HepG2 (cell line): ENCODE measurements around the gene ACACB. TPM values are rescaled to one million over a fixed set of nuclear protein-coding genes. Genes with fewer than 3 reads are reported as not detected.
A peak's percentile ranks its signal among the peaks of the same experiment; 100 is the strongest.

Experiments
- ATAC-seq: fragments of 200-7000 bp; cut with Tn5 transposase; 3 replicates; pipeline ENCODE4 v1.9.1; 2020; ENCODE audit warnings: mild to moderate bottlenecking, moderate library complexity
- BruUV-seq: library from RNA; stranded (reverse); fragments of 400-500 nt; replicated peaks from 2 replicates; lab custom pipeline; 2021; lab: Mats Ljungman, UMichigan
- CTCF ChIA-PET: fragments of 300-600 bp; formaldehyde crosslinking; extraction: SDS; loops from one replicate; lab custom pipeline; 2021; ENCODE audit warnings: low total read pairs, inconsistent platforms, low intra/inter-chr PET ratio; lab: Yijun Ruan, JAX
- POLR2A ChIA-PET: fragments of 350-600 bp; sonication (Branson Sonifier 250); formaldehyde crosslinking; loops from one replicate; lab custom pipeline; 2020; ENCODE audit warnings: antibody characterized with exemption, inconsistent platforms; lab: Yijun Ruan, JAX
- DNase-seq: peaks from one replicate; pipeline ENCODE4 v3.0.0-alpha.2; 2015; ENCODE audit warnings: low spot score
- FAIRE-seq: peaks from 3 replicates; lab custom pipeline; 2011; peaks lifted over from hg19 to GRCh38; lab: Jason Lieb, UNC
- H2AFZ ChIP-seq: one replicate; pipeline ENCODE4 v1.6.1; 2011; ENCODE audit warnings: low read length, inconsistent platforms
- H3K27ac ChIP-seq: fragments of 300-600 bp; 3 replicates; pipeline ENCODE4 v1.8.0; 2011; ENCODE audit warnings: mixed run types, mild to moderate bottlenecking, mixed read lengths, low read length, inconsistent platforms; ENCODE audit not compliant: insufficient read depth; ENCODE audit errors: extremely low read length
- H3K27me3 ChIP-seq, 2 experiments: fragments of 200-600 bp in 1 of 2; 2 replicates in 1 of 2; 3 replicates in 1 of 2; pipeline versions ENCODE4 v1.6.0 to v1.8.0; 2011; ENCODE audit warnings: low read length in 2 of 2, mild to moderate bottlenecking in 2 of 2, moderate library complexity in 2 of 2, inconsistent platforms in 1 of 2; ENCODE audit not compliant: insufficient read depth in 2 of 2, control insufficient read depth in 1 of 2
- H3K36me3 ChIP-seq, 2 experiments: fragments of 200-600 bp in 1 of 2; replicated peaks in 1 of 2; 2 replicates in 1 of 2; 3 replicates in 1 of 2; pipeline versions ENCODE4 v1.5.1 to v1.8.0; 2011; ENCODE audit warnings: low read length in 2 of 2, inconsistent platforms in 1 of 2; ENCODE audit not compliant: insufficient read depth in 2 of 2, control insufficient read depth in 1 of 2
- H3K4me1 ChIP-seq: 2 replicates; pipeline ENCODE4 v1.5.1; 2012; ENCODE audit warnings: low read length, inconsistent platforms; ENCODE audit not compliant: insufficient read depth
- H3K4me2 ChIP-seq: 2 replicates; pipeline ENCODE4 v1.6.0; 2011; ENCODE audit warnings: low read depth, low read length, inconsistent platforms
- H3K4me3 ChIP-seq, 3 experiments: fragments of 200-600 bp in 1 of 3; sonication (generic), shearing (Covaris generic) in 1 of 3; replicated peaks in 1 of 3; 2 replicates each; pipeline ENCODE4 v1.5.1; 2011 to 2016; ENCODE audit warnings: low read length in 3 of 3, inconsistent platforms in 2 of 3, low read depth in 2 of 3, mild to moderate bottlenecking in 2 of 3, control low read depth in 1 of 3, mixed read lengths in 1 of 3; ENCODE audit not compliant: insufficient read depth in 1 of 3
- H3K79me2 ChIP-seq: one replicate; pipeline ENCODE4 v1.6.1; 2011; ENCODE audit warnings: low read length, inconsistent platforms; ENCODE audit not compliant: insufficient read depth
- H3K9ac ChIP-seq: 2 replicates; pipeline ENCODE4 v1.6.0; 2011; ENCODE audit warnings: mild to moderate bottlenecking, low read depth, low read length, inconsistent platforms; ENCODE audit not compliant: insufficient read depth
- H3K9me3 ChIP-seq: 2 replicates; pipeline ENCODE4 v1.5.1; 2012; ENCODE audit warnings: mild to moderate bottlenecking, low read length
- H4K20me1 ChIP-seq: 2 replicates; pipeline ENCODE4 v1.6.0; 2011; ENCODE audit warnings: inconsistent platforms, mild to moderate bottlenecking, low read length, moderate library complexity; ENCODE audit not compliant: insufficient read depth
- ARHGAP35 ChIP-seq: sonication (generic); formaldehyde crosslinking; IDR thresholded peaks from 2 replicates; pipeline ENCODE4 v1.9.0; 2022; ENCODE audit warnings: mild to moderate bottlenecking, inconsistent platforms, moderate library complexity, missing genetic modification reagents, borderline replicate concordance
- ARID2 ChIP-seq: sonication (generic); formaldehyde crosslinking; IDR thresholded peaks from 2 replicates; pipeline ENCODE4 v1.8.1; 2022; ENCODE audit warnings: mild to moderate bottlenecking, missing genetic modification reagents, borderline replicate concordance
- CCAR2 ChIP-seq: fragments of 200-400 bp; formaldehyde crosslinking; optimal IDR thresholded peaks from 2 replicates; pipeline ENCODE3; 2018; ENCODE audit warnings: low read depth, mild to moderate bottlenecking, low read length, moderate library complexity
- HES4 ChIP-seq: sonication (generic); formaldehyde crosslinking; IDR thresholded peaks from 2 replicates; pipeline ENCODE4 v1.9.0; 2021; ENCODE audit warnings: mild to moderate bottlenecking, missing genetic modification reagents, borderline replicate concordance
- LCORL ChIP-seq, 2 experiments: fragments of 450-650 bp in 1 of 2; sonication (generic) in 1 of 2; formaldehyde crosslinking in 1 of 2; IDR thresholded peaks; 2 replicates each; pipeline versions ENCODE4 v1.5.0 to v1.6.1; 2017 to 2020; ENCODE audit warnings: antibody characterized with exemption in 1 of 2, missing genetic modification reagents in 1 of 2
- RNF2 ChIP-seq: fragments of 450-650 bp; conservative IDR thresholded peaks from 2 replicates; pipeline ENCODE4 v1.6.1; 2016; ENCODE audit warnings: low read depth
- SMAD3 ChIP-seq: sonication (generic); formaldehyde crosslinking; IDR thresholded peaks from 2 replicates; pipeline ENCODE4 v1.4.0; 2020; ENCODE audit warnings: missing genetic modification reagents
- TBX2 ChIP-seq: sonication (generic); formaldehyde crosslinking; IDR thresholded peaks from 2 replicates; pipeline ENCODE4 v1.5.0; 2020; ENCODE audit warnings: missing genetic modification reagents, mild to moderate bottlenecking, borderline replicate concordance
- ZNF446 ChIP-seq: sonication (generic); formaldehyde crosslinking; IDR thresholded peaks from 2 replicates; pipeline ENCODE4 v1.5.0; 2020; ENCODE audit warnings: mild to moderate bottlenecking, missing genetic modification reagents
- ZNF605 ChIP-seq: sonication (generic); formaldehyde crosslinking; IDR thresholded peaks from 2 replicates; pipeline ENCODE4 v1.8.0; 2022; ENCODE audit warnings: mild to moderate bottlenecking, missing genetic modification reagents
- ZNF674 ChIP-seq: sonication (generic); formaldehyde crosslinking; IDR thresholded peaks from 2 replicates; pipeline ENCODE4 v1.5.0; 2020; ENCODE audit warnings: low read depth, mild to moderate bottlenecking, missing genetic modification reagents
- WGBS: methylation state at CpG from one replicate; pipeline ENCODE4 v1.1.6; 2017; ENCODE audit warnings: low lambda C conversion rate; 5-methylcytosine and 5-hydroxymethylcytosine counted together
- in situ Hi-C: cut with HindIII; loops from 2 replicates; pipeline ENCODE4 v1.10.0; 2017; ENCODE audit warnings: low pct_unique_long_range_greater_than_20kb; ENCODE audit not compliant: extremely low pct_ligation_motif_present
- intact Hi-C: fragments of 100-400 bp; cut with micrococcal nuclease; formaldehyde crosslinking; loops from one replicate; pipeline ENCODE4 v1.10.0; 2022; ENCODE audit not compliant: unreplicated experiment
- polyA plus RNA-seq, 8 experiments: library from polyadenylated mRNA; depleted of rRNA in 3 of 8; stranded (reverse) in 7 of 8; unstranded in 1 of 8; fragments of >200 nt; fragmentation: Illumina TruSeq in 4 of 8; extraction: Trizol in 4 of 8; gene quantifications; 2 replicates each; pipeline versions ENCODE4 v1.2.1 to v1.2.3, GENCODE V29; 2011 to 2016; ENCODE audit warnings: low read depth in 4 of 8, missing spikeins in 1 of 8, mixed read lengths in 1 of 8; ENCODE audit not compliant: insufficient read depth in 1 of 8
- total RNA-seq, 5 experiments: library from RNA; depleted of rRNA; stranded (reverse); fragments of >200 nt; fragmentation: Illumina TruSeq; extraction: Trizol; gene quantifications; 2 replicates each; pipeline ENCODE4 v1.2.3, GENCODE V29; 2016; ENCODE audit warnings: low read depth in 1 of 5
- TF ChIP-seq, protein P1 (sequence below): IDR thresholded peaks from 2 replicates; pipeline ENCODE4 v1.6.1; 2012; ENCODE audit warnings: inconsistent platforms
- TF ChIP-seq, protein P2 (sequence below): sonication (generic); formaldehyde crosslinking; IDR thresholded peaks from 2 replicates; pipeline ENCODE4 v1.8.1; 2023; ENCODE audit warnings: mild to moderate bottlenecking, missing genetic modification reagents
- TF ChIP-seq, protein P3 (sequence below): sonication (generic); formaldehyde crosslinking; IDR thresholded peaks from 2 replicates; pipeline ENCODE4 v1.5.0; 2020; ENCODE audit warnings: mild to moderate bottlenecking, missing genetic modification reagents
- TF ChIP-seq, protein P4 (sequence below): sonication (generic); formaldehyde crosslinking; IDR thresholded peaks from 2 replicates; pipeline ENCODE4 v1.5.1; 2020; ENCODE audit warnings: mild to moderate bottlenecking, missing genetic modification reagents, moderate library complexity

Gene ACACB
- total and polyA plus RNA-seq, 2 of the 13 experiments (the other 11 are each of a cell fraction or from before 2014, with no cell fraction given): 6.2 to 8.6 TPM

DNA sequence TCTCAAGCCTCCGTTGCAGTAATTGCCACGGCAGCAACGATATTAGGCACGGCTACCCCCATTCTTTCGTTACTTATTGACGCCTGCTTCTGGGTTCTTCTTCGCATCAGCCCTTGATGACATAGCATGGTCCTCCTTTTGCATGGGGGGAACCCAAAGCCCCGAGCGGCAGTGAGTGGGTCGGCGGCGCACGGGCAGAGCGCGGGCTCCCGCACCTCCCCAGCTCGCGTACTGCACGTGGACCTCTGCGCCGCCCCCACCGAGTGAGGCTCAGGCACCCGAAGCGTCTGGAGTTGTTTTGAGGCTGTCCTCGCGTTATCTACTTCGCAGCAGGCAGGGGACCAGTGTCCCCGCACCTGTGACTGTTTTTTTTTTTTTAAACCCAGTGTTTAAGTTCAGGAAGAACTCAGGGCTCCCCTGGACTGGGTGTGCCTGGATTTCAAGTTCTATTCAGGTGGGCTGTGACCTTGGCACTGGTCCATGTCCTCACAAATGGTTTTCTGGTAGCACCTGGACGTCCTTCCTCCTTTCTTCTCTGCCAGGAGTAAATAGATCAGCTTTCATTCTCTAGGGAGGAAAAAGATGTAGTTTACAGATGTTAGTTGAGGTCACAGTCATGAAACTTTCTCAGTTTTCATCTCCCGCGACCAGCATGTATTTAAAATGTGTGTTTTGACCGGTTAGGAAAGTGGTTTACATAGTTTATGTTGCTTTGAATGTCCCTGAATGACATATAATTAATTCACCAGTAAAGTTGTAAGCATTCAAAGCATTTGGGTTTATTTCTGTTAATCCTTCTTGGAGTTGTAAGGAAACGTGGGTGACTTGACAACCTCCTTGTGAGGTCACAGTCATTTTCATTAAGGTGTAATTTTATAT, 194.1 kb downstream of the ACACB start:
- FAIRE-seq (no peak), ATAC-seq (no peak), DNase-seq (no peak)
- Histone ChIP-seq H3K4me2 (peak overlapping the region; percentile 71), H3K27me3 (peaks cover 3 to 48% of the 10 kb centered on the region in 2 experiments), H4K20me1 (no peaks in the 10 kb centered on the region), H2AFZ (no peak overlapping the region), H3K4me1 (peaks cover 34% of the 10 kb centered on the region), H3K4me3 (peak overlapping the region in 2 of 3 experiments; percentile 35 to 59; a peak in 1 of 6 replicates), H3K9ac (no peak overlapping the region), H3K36me3 (no peaks in the 10 kb centered on the region), H3K9me3 (no peaks in the 10 kb centered on the region), H3K79me2 (no peaks in the 10 kb centered on the region), H3K27ac (no peak overlapping the region)
- ChIA-PET CTCF (no interaction called here), POLR2A (no interaction called here)
- intact Hi-C loops (no loop called here), in situ Hi-C loops (no loop called here)
- no TSS peak for BruUV-seq
- WGBS: 0% methylated on average over 11 of the region's 33 CpGs
- TF ChIP-seq TBX2 (peak; percentile 34; the same call in 1 of the 2 replicates), CCAR2 (no peak), ARHGAP35 (0 out of 2 replicates have a peak, but pooled peaks have one; percentile 37), SMAD3 (CRISPR knock-in tag) (no peak), ZNF674 (CRISPR knock-in tag) (no peak), LCORL (IDR thresholded peaks at IDR 0.05) (no peak), LCORL (CRISPR knock-in tag; IDR thresholded peaks at IDR 0.05) (no peak), HES4 (CRISPR knock-in tag) (0 out of 2 replicates have a peak, but pooled peaks have one; percentile 26), ZNF446 (CRISPR knock-in tag) (0 out of 2 replicates have a peak, but pooled peaks have one; percentile 57), ZNF605 (CRISPR knock-in tag) (0 out of 2 replicates have a peak, but pooled peaks have one; percentile 23), RNF2 (0 out of 2 replicates have a peak, but pooled peaks have one; percentile 53), ARID2 (CRISPR knock-in tag) (no peak)
- TF ChIP-seq, protein P1, sequence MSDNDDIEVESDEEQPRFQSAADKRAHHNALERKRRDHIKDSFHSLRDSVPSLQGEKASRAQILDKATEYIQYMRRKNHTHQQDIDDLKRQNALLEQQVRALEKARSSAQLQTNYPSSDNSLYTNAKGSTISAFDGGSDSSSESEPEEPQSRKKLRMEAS: peak; percentile 56; the same call in 1 of the 2 replicates
- TF ChIP-seq, protein P2, sequence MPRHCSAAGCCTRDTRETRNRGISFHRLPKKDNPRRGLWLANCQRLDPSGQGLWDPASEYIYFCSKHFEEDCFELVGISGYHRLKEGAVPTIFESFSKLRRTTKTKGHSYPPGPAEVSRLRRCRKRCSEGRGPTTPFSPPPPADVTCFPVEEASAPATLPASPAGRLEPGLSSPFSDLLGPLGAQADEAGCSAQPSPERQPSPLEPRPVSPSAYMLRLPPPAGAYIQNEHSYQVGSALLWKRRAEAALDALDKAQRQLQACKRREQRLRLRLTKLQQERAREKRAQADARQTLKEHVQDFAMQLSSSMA (CRISPR knock-in tag): no peak
- TF ChIP-seq, protein P3, sequence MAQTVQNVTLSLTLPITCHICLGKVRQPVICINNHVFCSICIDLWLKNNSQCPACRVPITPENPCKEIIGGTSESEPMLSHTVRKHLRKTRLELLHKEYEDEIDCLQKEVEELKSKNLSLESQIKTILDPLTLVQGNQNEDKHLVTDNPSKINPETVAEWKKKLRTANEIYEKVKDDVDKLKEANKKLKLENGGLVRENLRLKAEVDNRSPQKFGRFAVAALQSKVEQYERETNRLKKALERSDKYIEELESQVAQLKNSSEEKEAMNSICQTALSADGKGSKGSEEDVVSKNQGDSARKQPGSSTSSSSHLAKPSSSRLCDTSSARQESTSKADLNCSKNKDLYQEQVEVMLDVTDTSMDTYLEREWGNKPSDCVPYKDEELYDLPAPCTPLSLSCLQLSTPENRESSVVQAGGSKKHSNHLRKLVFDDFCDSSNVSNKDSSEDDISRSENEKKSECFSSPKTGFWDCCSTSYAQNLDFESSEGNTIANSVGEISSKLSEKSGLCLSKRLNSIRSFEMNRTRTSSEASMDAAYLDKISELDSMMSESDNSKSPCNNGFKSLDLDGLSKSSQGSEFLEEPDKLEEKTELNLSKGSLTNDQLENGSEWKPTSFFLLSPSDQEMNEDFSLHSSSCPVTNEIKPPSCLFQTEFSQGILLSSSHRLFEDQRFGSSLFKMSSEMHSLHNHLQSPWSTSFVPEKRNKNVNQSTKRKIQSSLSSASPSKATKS: no peak
- TF ChIP-seq, protein P4, sequence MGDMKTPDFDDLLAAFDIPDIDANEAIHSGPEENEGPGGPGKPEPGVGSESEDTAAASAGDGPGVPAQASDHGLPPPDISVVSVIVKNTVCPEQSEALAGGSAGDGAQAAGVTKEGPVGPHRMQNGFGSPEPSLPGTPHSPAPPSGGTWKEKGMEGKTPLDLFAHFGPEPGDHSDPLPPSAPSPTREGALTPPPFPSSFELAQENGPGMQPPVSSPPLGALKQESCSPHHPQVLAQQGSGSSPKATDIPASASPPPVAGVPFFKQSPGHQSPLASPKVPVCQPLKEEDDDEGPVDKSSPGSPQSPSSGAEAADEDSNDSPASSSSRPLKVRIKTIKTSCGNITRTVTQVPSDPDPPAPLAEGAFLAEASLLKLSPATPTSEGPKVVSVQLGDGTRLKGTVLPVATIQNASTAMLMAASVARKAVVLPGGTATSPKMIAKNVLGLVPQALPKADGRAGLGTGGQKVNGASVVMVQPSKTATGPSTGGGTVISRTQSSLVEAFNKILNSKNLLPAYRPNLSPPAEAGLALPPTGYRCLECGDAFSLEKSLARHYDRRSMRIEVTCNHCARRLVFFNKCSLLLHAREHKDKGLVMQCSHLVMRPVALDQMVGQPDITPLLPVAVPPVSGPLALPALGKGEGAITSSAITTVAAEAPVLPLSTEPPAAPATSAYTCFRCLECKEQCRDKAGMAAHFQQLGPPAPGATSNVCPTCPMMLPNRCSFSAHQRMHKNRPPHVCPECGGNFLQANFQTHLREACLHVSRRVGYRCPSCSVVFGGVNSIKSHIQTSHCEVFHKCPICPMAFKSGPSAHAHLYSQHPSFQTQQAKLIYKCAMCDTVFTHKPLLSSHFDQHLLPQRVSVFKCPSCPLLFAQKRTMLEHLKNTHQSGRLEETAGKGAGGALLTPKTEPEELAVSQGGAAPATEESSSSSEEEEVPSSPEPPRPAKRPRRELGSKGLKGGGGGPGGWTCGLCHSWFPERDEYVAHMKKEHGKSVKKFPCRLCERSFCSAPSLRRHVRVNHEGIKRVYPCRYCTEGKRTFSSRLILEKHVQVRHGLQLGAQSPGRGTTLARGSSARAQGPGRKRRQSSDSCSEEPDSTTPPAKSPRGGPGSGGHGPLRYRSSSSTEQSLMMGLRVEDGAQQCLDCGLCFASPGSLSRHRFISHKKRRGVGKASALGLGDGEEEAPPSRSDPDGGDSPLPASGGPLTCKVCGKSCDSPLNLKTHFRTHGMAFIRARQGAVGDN (CRISPR knock-in tag): peak; percentile 70
